Sigmoid colon (tissue), 7 donors: ENCODE measurements around the gene KLF6. TPM values are rescaled to one million over a fixed set of nuclear protein-coding genes. Genes with fewer than 3 reads are reported as not detected.

Experiments used
- DNase-seq: peaks from one replicate; pipeline ENCODE4 v3.0.0-alpha.2; 2019
- H3K27ac ChIP-seq, 4 donors: fragments of 200-600 bp; sonication (generic); one replicate each; pipeline ENCODE4 v1.5.1; 2016 to 2019; ENCODE audit warnings: mild to moderate bottlenecking in 1 of 4
- H3K27me3 ChIP-seq, 3 donors: fragments of 200-600 bp; sonication (generic); one replicate each; pipeline ENCODE4 v1.5.1; 2019; ENCODE audit warnings: mild to moderate bottlenecking in 1 of 3
- H3K36me3 ChIP-seq, 4 donors: fragments of 200-600 bp; sonication (generic); one replicate each; pipeline ENCODE4 v1.5.1; 2016 to 2019
- H3K4me1 ChIP-seq, 4 donors: fragments of 200-600 bp; sonication (generic); one replicate each; pipeline ENCODE4 v1.5.1; 2017 to 2019
- H3K4me3 ChIP-seq, 4 donors: fragments of 200-600 bp; sonication (generic); one replicate each; pipeline ENCODE4 v1.5.1; 2017 to 2019; ENCODE audit warnings: mild to moderate bottlenecking in 2 of 4, moderate library complexity in 1 of 4
- H3K9me3 ChIP-seq, 4 donors: fragments of 200-600 bp in 3 of 4; sonication (generic) in 3 of 4; one replicate each; pipeline versions ENCODE4 v1.5.1 to v1.6.1; 2013 to 2019
- CTCF ChIP-seq, 4 experiments: fragments of 450-650 bp in 3 of 4; fragments of 200-600 bp in 1 of 4; IDR thresholded peaks; one replicate each; pipeline ENCODE4 v1.5.1; 2016 to 2019; ENCODE audit warnings: antibody characterized with exemption in 4 of 4, mild to moderate bottlenecking in 3 of 4, moderate library complexity in 2 of 4
- EP300 ChIP-seq, 4 donors: sonication (generic); formaldehyde crosslinking; IDR thresholded peaks; one replicate each; pipeline ENCODE4 v1.6.1; 2017; ENCODE audit warnings: antibody characterized with exemption in 4 of 4
- POLR2A ChIP-seq, 2 donors: fragments of 450-650 bp; IDR thresholded peaks; one replicate each; pipeline ENCODE4 v1.6.1; 2016; ENCODE audit warnings: antibody characterized with exemption in 2 of 2, mild to moderate bottlenecking in 2 of 2, moderate library complexity in 2 of 2
- POLR2AphosphoS5 ChIP-seq, 4 donors: sonication (generic); formaldehyde crosslinking; IDR thresholded peaks; one replicate each; pipeline ENCODE4 v1.6.1; 2017; ENCODE audit warnings: antibody characterized with exemption in 4 of 4
- WGBS, 2 donors: extraction: QIAGEN DNeasy Blood & Tissue Kit; methylation state at CpG; one replicate each; pipeline ENCODE4 v1.1.7; 2013; 5-methylcytosine and 5-hydroxymethylcytosine counted together
- intact Hi-C: fragments of 100-400 bp; cut with DNase I; formaldehyde crosslinking; loops from one replicate; pipeline ENCODE4 v1.15.1; 2023
- polyA plus RNA-seq, 3 donors: library from polyadenylated mRNA; stranded (reverse); fragments of 200-250 nt; gene quantifications; one replicate each; pipeline ENCODE4 v1.2.3, GENCODE V29; 2013
- total RNA-seq, 4 donors: library from RNA; depleted of rRNA; stranded (reverse); fragments of >200 nt; gene quantifications; one replicate each; pipeline ENCODE4 v1.1.0, GENCODE V29; 2016
- donor health status: healthy with polysubstance abuse.
- donor health status: Bipolar disorder and iron deficiency.
- donor health status: healthy.

Gene KLF6
- total and polyA plus RNA-seq, 7 donors: 50.3 to 137 (median 91.6) TPM

- Histone ChIP-seq H3K36me3 (no peaks in the 10 kb centered on the region), H3K27ac (peak overlapping the region in 2 of 4 donors; percentile 38 to 61), H3K4me3 (no peak overlapping the region), H3K9me3 (no peaks in the 10 kb centered on the region), H3K27me3 (no peaks in the 10 kb centered on the region), H3K4me1 (no peaks in the 10 kb centered on the region)
- DNase-seq: no peak
- intact Hi-C loops: loop anchor here (10.0 kb wide), 1 partner anchor 217 kb away; no protein-coding TSS in a partner anchor
- no peak for TF ChIP-seq EP300 (IDR thresholded peaks at IDR 0.05)
- TF ChIP-seq CTCF (IDR thresholded peaks at IDR 0.05): no peak
- TF ChIP-seq POLR2A (IDR thresholded peaks at IDR 0.05): no peak
- TF ChIP-seq POLR2AphosphoS5 (IDR thresholded peaks at IDR 0.05): no peak
- 75 to 76% methylated on average over 6 of the region's 6 CpGs for WGBS, 2 donors
Measured at GRCh38 chr10:3741688-3742461, 43.1 kb downstream of the KLF6 start.

GRCh38 chr10:3740157-3740871 lies 44.7 kb downstream of the KLF6 start:
- Histone ChIP-seq H3K27me3 (no peaks in the 10 kb centered on the region), H3K4me3 (no peak overlapping the region), H3K27ac (no peak overlapping the region), H3K4me1 (no peaks in the 10 kb centered on the region), H3K36me3 (no peaks in the 10 kb centered on the region), H3K9me3 (no peaks in the 10 kb centered on the region)
- intact Hi-C loops: loop anchor here (10.0 kb wide), 1 partner anchor 216 kb away; no protein-coding TSS in a partner anchor
- DNase-seq: no peak
- 63 to 64% methylated on average over 5 of the region's 5 CpGs for WGBS, 2 donors
- TF ChIP-seq POLR2AphosphoS5 (IDR thresholded peaks at IDR 0.05) (no peak), POLR2A (IDR thresholded peaks at IDR 0.05) (no peak), EP300 (IDR thresholded peaks at IDR 0.05) (no peak), CTCF (IDR thresholded peaks at IDR 0.05) (no peak)

- intact Hi-C loops: no loop called here
- H3K4me1 ChIP-seq: no peaks in the 10 kb centered on the region
- no peak overlapping the region for H3K4me3 ChIP-seq
- TF ChIP-seq CTCF (IDR thresholded peaks at IDR 0.05): no peak
- no peak for TF ChIP-seq POLR2A (IDR thresholded peaks at IDR 0.05)
- no peak for TF ChIP-seq EP300 (IDR thresholded peaks at IDR 0.05)
- TF ChIP-seq POLR2AphosphoS5 (IDR thresholded peaks at IDR 0.05): no peak
- no peaks in the 10 kb centered on the region for H3K9me3 ChIP-seq
- WGBS, 2 donors: 92 to 97% methylated on average over 1 of the region's 1 CpG
- H3K27me3 ChIP-seq: no peaks in the 10 kb centered on the region
- no peak for DNase-seq
- no peaks in the 10 kb centered on the region for H3K36me3 ChIP-seq
- H3K27ac ChIP-seq: no peak overlapping the region
Measured at GRCh38 chr10:3738855-3739350, 46.1 kb downstream of the KLF6 start.

- H3K36me3 ChIP-seq: no peaks in the 10 kb centered on the region
- no peaks in the 10 kb centered on the region for H3K4me1 ChIP-seq
- H3K4me3 ChIP-seq: no peak overlapping the region
- no peak overlapping the region for H3K27ac ChIP-seq
- WGBS, 2 donors: 79 to 83% methylated on average over 4 of the region's 4 CpGs
- no peaks in the 10 kb centered on the region for H3K27me3 ChIP-seq
- intact Hi-C loops: no loop called here
- no peak for DNase-seq
- TF ChIP-seq EP300 (IDR thresholded peaks at IDR 0.05): no peak
- TF ChIP-seq POLR2AphosphoS5 (IDR thresholded peaks at IDR 0.05): no peak
- TF ChIP-seq POLR2A (IDR thresholded peaks at IDR 0.05): no peak
- no peak for TF ChIP-seq CTCF (IDR thresholded peaks at IDR 0.05)
- no peaks in the 10 kb centered on the region for H3K9me3 ChIP-seq
Measured at GRCh38 chr10:3737864-3738263, 47.1 kb downstream of the KLF6 start.
